Measurements from ENCODE around the gene KLHL42.

GRCh38 chr12:27782481-27782880, 2.4 kb downstream of the KLHL42 start:
- TF ChIP-seq CTCF (IDR thresholded peaks at IDR 0.05) (no peak), POLR2A (IDR thresholded peaks at IDR 0.05) (no peak)
